GM19351 (cell line): ENCODE measurements around the gene CCDC15.

Source experiments
- ATAC-seq: cut with Tn5 transposase; IDR thresholded peaks from one replicate; pipeline ENCODE4 v1.9.1; 2021; ENCODE audit warnings: mild to moderate bottlenecking, moderate library complexity; ENCODE audit not compliant: unreplicated experiment

The CCDC15 gene

GRCh38 chr11:125064070-125064469 is 110.1 kb downstream of the CCDC15 start:
- no peak for ATAC-seq

- ATAC-seq, result no peak
Measured at GRCh38 chr11:125068368-125068767, 114.4 kb downstream of the CCDC15 start.

- ATAC-seq, result no peak
Measured at GRCh38 chr11:125069008-125069407, 115.0 kb downstream of the CCDC15 start.

- ATAC-seq, result no peak
Measured at GRCh38 chr11:125069796-125070195, 115.8 kb downstream of the CCDC15 start.

- peak; percentile 76 for ATAC-seq
Measured at GRCh38 chr11:125070699-125071254, 116.8 kb downstream of the CCDC15 start.

- ATAC-seq, result no peak
Measured at GRCh38 chr11:125071435-125071834, 117.4 kb downstream of the CCDC15 start.

- ATAC-seq, result no peak
Measured at GRCh38 chr11:125071846-125072217, 117.8 kb downstream of the CCDC15 start.

GRCh38 chr11:125072218-125072960 is 118.4 kb downstream of the CCDC15 start:
- peak; percentile 81 for ATAC-seq

GRCh38 chr11:125072961-125073590 is 119.1 kb downstream of the CCDC15 start:
- ATAC-seq, result no peak

- ATAC-seq, result no peak
Measured at GRCh38 chr11:125073616-125074483, 119.8 kb downstream of the CCDC15 start.

GRCh38 chr11:125074511-125075241 is 120.7 kb downstream of the CCDC15 start:
- no peak for ATAC-seq

GRCh38 chr11:125075242-125075625 is 121.2 kb downstream of the CCDC15 start:
- no peak for ATAC-seq

- ATAC-seq, result no peak
Measured at GRCh38 chr11:125075900-125076317, 121.9 kb downstream of the CCDC15 start.

- no peak for ATAC-seq
Measured at GRCh38 chr11:125076378-125076945, 122.5 kb downstream of the CCDC15 start.

GRCh38 chr11:125078016-125078415 is 124.0 kb downstream of the CCDC15 start:
- ATAC-seq, result no peak

GRCh38 chr11:125078516-125079140 is 124.6 kb downstream of the CCDC15 start:
- no peak for ATAC-seq

- no peak for ATAC-seq
Measured at GRCh38 chr11:125079151-125079877, 125.3 kb downstream of the CCDC15 start.

- no peak for ATAC-seq
Measured at GRCh38 chr11:125079878-125080530, 126.0 kb downstream of the CCDC15 start.

- no peak for ATAC-seq
Measured at GRCh38 chr11:125080531-125080911, 126.5 kb downstream of the CCDC15 start.
